Tibial nerve (tissue), 4 donors: ENCODE data around the gene SEC24A.

Experiments used
- CTCF ChIP-seq, 5 experiments: fragments of 200-600 bp in 3 of 5; fragments of 450-650 bp in 2 of 5; sonication (generic) in 3 of 5; IDR thresholded peaks; one replicate each; pipeline ENCODE4 v1.5.1; 2016 to 2019; ENCODE audit warnings: antibody characterized with exemption in 5 of 5, mild to moderate bottlenecking in 3 of 5, moderate library complexity in 2 of 5
- EP300 ChIP-seq, 2 donors: sonication (generic); formaldehyde crosslinking; IDR thresholded peaks; one replicate each; pipeline ENCODE4 v1.6.1; 2017; ENCODE audit warnings: antibody characterized with exemption in 2 of 2, mild to moderate bottlenecking in 1 of 2

- TF ChIP-seq EP300 (IDR thresholded peaks at IDR 0.05): no peak
- TF ChIP-seq CTCF (IDR thresholded peaks at IDR 0.05): no peak
These were observed 92.5 kb downstream of the SEC24A start for GRCh38 chr5:134741052-134741451.
